Calu3 (cell line): ENCODE results near the gene TMEM196. TPM values are rescaled to one million over a fixed set of nuclear protein-coding genes. Genes with fewer than 3 reads are reported as not detected.

Experiments used
- BruUV-seq: library from RNA; stranded (reverse); fragments of 400-500 nt; replicated peaks from 2 replicates; lab custom pipeline; 2021; lab: Mats Ljungman, UMichigan
- CTCF ChIA-PET: fragments of 300-600 bp; sonication (Branson Sonifier 250); formaldehyde crosslinking; loops from one replicate; lab custom pipeline; 2022; ENCODE audit warnings: antibody characterized with exemption; lab: Charles Lee
- DNase-seq: peaks from one replicate; pipeline ENCODE4 v3.0.0; 2022
- H3K27ac Mint-ChIP-seq: one replicate; pipeline ENCODE4 v1.8.0; 2022; ENCODE audit warnings: mixed read lengths; ENCODE audit not compliant: unreplicated experiment
- H3K27me3 Mint-ChIP-seq: one replicate; pipeline ENCODE4 v1.8.0; 2022; ENCODE audit warnings: mixed read lengths; ENCODE audit not compliant: unreplicated experiment
- H3K36me3 Mint-ChIP-seq: one replicate; pipeline ENCODE4 v1.8.0; 2022; ENCODE audit warnings: mild to moderate bottlenecking, moderate library complexity, mixed read lengths; ENCODE audit not compliant: insufficient read depth, unreplicated experiment
- H3K4me1 Mint-ChIP-seq: one replicate; pipeline ENCODE4 v1.8.0; 2022; ENCODE audit warnings: mild to moderate bottlenecking, low read depth, mixed read lengths; ENCODE audit not compliant: unreplicated experiment
- H3K4me3 Mint-ChIP-seq: one replicate; pipeline ENCODE4 v1.8.0; 2022; ENCODE audit warnings: mild to moderate bottlenecking, low read depth, moderate library complexity, mixed read lengths; ENCODE audit not compliant: unreplicated experiment
- H3K9me3 Mint-ChIP-seq: one replicate; pipeline ENCODE4 v1.8.0; 2022; ENCODE audit warnings: low read depth, mixed read lengths; ENCODE audit not compliant: unreplicated experiment
- intact Hi-C: fragments of 100-400 bp; cut with micrococcal nuclease; formaldehyde crosslinking; loops from one replicate; pipeline ENCODE4 v1.10.0; 2022; ENCODE audit not compliant: unreplicated experiment
- microRNA-seq: library from miRNA; unstranded; fragments of <30 nt; microRNA quantifications from one replicate; pipeline ENCODE4 v1.2.0, GENCODE V29; 2022
- total RNA-seq: library from RNA; stranded (reverse); gene quantifications from 2 replicates; pipeline ENCODE4 v1.2.3, GENCODE V29; 2022
- TF ChIP-seq, protein P1 (sequence below): fragments of 200-600 bp; IDR thresholded peaks from one replicate; pipeline ENCODE4 v1.8.0; 2022; ENCODE audit warnings: antibody characterized with exemption; ENCODE audit not compliant: unreplicated experiment

TMEM196 gene
- total RNA-seq, 1 experiment from 2014 or later: not detected

DNA sequence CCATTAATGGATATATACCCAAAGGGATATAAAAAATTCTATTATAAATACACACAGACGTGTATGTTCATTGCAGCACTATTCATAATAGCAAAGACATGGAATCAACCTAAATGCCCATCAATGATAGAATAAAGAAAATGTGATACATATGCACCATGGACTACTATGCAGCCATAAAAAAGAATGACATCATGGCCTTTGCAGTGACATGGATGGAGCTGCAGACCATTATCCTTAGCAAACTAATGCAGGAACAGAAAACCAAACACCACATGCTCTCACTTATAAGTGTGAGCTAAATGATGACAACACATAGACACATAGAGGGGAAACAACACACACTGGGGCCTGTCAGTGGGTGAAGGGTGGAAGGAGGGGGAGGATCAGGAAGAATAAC is 97.6 kb downstream of the TMEM196 start:
- Mint-ChIP-seq H3K9me3 (no peaks in the 10 kb centered on the region), H3K36me3 (no peaks in the 10 kb centered on the region), H3K4me3 (no peak overlapping the region), H3K27ac (no peak overlapping the region), H3K27me3 (no peaks in the 10 kb centered on the region), H3K4me1 (no peaks in the 10 kb centered on the region)
- DNase-seq: no peak
- BruUV-seq: no TSS peak
- TF ChIP-seq, protein P1, sequence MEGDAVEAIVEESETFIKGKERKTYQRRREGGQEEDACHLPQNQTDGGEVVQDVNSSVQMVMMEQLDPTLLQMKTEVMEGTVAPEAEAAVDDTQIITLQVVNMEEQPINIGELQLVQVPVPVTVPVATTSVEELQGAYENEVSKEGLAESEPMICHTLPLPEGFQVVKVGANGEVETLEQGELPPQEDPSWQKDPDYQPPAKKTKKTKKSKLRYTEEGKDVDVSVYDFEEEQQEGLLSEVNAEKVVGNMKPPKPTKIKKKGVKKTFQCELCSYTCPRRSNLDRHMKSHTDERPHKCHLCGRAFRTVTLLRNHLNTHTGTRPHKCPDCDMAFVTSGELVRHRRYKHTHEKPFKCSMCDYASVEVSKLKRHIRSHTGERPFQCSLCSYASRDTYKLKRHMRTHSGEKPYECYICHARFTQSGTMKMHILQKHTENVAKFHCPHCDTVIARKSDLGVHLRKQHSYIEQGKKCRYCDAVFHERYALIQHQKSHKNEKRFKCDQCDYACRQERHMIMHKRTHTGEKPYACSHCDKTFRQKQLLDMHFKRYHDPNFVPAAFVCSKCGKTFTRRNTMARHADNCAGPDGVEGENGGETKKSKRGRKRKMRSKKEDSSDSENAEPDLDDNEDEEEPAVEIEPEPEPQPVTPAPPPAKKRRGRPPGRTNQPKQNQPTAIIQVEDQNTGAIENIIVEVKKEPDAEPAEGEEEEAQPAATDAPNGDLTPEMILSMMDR: no peak
- intact Hi-C loops: no loop called here
- CTCF ChIA-PET: no interaction called here

DNA sequence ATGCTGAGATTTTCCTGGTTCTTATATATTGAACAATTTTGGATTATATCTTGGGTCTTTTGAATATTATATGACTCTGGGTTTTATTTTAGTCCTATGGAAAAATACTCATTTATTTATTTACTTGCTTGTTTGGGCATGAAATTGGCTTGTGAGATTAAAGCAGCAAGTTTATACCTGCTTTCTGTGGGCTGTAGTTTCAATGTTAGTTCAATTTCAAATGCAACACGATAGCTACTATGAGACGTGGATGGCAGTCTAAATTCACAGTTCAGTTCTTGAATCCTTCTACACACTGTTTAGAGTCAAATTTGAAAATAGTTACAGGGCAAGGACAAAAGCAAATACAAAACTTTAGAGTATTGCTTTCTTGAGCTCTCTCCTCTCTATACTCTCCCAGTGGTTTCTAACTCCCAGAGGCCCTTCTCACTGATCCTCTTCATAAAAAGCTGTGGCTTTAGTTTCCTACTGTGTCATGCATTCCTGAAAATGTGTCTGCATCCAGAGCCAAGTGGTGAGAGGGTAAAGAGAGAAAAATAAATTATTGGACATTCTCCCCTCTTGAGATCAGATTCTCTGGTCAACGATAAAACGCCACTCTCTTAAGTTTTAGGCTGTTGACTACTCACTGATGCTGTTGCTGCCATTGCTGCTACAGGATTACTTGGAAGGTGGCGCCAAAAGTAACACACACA is 99.0 kb downstream of the TMEM196 start:
- CTCF ChIA-PET: no interaction called here
- Mint-ChIP-seq H3K27me3 (no peaks in the 10 kb centered on the region), H3K4me3 (no peak overlapping the region), H3K27ac (no peak overlapping the region), H3K36me3 (no peaks in the 10 kb centered on the region), H3K4me1 (no peaks in the 10 kb centered on the region), H3K9me3 (no peaks in the 10 kb centered on the region)
- intact Hi-C loops: no loop called here
- no peak for DNase-seq
- TF ChIP-seq, protein P1: no peak
- no TSS peak for BruUV-seq

DNA sequence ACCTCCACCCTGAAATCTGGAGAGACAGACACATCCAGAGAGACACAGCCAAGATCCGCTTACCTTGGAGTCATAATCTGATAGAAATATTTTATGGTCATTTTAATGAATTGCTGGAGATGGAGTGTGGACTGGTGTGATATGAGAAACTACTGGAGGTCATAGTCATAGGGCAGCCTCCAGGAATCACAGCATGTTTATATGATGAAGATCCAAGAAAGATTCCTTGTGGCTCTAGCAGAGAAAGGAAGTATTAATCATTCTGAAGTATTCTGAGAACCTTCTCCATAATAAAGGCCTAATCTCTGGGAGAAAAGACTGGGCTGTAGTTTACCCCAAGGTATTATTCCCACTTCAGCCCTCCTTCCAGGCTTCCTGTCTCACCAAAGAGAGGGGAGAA is 102.6 kb downstream of the TMEM196 start:
- Mint-ChIP-seq H3K4me3 (no peak overlapping the region), H3K36me3 (no peaks in the 10 kb centered on the region), H3K27me3 (no peaks in the 10 kb centered on the region), H3K4me1 (no peaks in the 10 kb centered on the region), H3K27ac (no peak overlapping the region), H3K9me3 (no peaks in the 10 kb centered on the region)
- intact Hi-C loops: no loop called here
- BruUV-seq: no TSS peak
- CTCF ChIA-PET: no interaction called here
- no peak for DNase-seq
- TF ChIP-seq, protein P1: no peak

Small RNAs within 50 kb of the gene (microRNA-seq; reads per million reads assigned to microRNA genes)
- 2.5 reads per million for gene MIR3146

Other genes with a start within 250 kb of the TMEM196 start
- gene POLR1F, start 64.6 kb downstream of the TMEM196 start, total RNA-seq: 37.7 and 43.1 TPM in 2 replicates